NCI-H2029 treated with DMSO at 0.1 percent for 48 hours (cell line): Measurements from ENCODE around the gene CNOT2.
A peak's percentile ranks its signal among the peaks of the same experiment; 100 is the strongest.
"Not testable (repeated sequence)": the region's sequence is repeated elsewhere in the genome, so short reads cannot be mapped to it uniquely, and the experiment has no call there.

Experiments
- DNase-seq: peaks from one replicate; lab custom pipeline; 2025; lab: John Stamatoyannopoulos, UW

The CNOT2 gene

DNA sequence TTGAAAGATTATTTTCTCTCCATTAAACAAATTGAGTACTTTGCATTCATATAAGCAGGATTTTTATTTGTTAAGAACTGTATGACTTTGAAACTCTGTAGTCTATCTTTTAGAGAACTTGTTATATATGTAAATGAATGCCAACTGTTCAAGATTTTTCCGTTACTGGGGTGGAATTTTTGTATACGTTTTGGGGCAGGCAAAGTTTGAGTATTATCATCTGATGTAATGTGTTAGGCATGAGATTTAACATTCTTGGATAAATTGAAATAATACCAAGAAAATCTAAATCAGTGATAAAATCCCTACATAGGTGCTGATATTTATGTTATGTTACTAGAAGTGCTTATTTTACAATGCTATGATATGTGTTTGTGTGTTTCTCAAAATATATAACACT is 8.4 kb downstream of the CNOT2 start:
- no peak for DNase-seq

DNA sequence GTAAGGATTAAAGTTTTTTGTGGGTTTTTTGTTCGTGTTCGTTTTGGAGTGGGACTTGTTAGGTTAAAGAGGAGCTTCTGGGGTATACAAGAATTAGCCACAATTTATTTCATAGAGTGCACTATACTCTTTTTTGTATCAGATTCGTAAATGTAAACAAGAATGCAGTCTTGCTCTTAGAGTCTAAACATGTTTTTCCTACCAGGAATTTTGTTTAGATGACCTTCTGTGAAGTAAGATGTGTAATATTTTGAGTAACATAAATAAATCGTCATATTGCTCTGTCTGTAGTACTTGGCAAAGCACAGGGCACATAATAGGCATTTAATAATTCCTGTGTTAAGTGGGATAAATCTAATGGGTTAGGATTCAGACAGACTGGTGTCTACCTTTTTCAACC is 9.6 kb downstream of the CNOT2 start:
- no peak for DNase-seq

GRCh38 chr12:70254225-70254624 is 11.0 kb downstream of the CNOT2 start:
- no peak for DNase-seq

- no peak for DNase-seq
Measured at GRCh38 chr12:70254846-70255245, 11.6 kb downstream of the CNOT2 start.

DNA sequence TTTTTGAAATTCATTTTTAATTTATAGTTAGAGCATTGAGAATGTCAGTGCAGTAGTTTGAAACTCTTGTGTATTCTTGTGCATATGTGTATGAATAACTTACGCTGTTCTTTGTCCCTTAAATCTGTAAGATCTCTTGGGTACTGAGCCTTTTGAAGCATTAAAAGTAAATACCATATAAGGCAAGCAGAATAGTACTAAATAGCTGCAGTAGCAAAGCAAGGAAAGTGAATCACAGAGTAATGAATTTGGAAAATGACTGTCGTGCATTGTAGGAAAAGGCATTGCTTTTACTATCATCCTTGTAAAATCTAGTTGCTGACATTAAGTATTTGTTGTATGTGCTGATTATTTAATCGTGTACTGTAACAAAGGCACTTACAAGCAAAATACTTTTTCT is 12.1 kb downstream of the CNOT2 start:
- DNase-seq, result no peak

DNA sequence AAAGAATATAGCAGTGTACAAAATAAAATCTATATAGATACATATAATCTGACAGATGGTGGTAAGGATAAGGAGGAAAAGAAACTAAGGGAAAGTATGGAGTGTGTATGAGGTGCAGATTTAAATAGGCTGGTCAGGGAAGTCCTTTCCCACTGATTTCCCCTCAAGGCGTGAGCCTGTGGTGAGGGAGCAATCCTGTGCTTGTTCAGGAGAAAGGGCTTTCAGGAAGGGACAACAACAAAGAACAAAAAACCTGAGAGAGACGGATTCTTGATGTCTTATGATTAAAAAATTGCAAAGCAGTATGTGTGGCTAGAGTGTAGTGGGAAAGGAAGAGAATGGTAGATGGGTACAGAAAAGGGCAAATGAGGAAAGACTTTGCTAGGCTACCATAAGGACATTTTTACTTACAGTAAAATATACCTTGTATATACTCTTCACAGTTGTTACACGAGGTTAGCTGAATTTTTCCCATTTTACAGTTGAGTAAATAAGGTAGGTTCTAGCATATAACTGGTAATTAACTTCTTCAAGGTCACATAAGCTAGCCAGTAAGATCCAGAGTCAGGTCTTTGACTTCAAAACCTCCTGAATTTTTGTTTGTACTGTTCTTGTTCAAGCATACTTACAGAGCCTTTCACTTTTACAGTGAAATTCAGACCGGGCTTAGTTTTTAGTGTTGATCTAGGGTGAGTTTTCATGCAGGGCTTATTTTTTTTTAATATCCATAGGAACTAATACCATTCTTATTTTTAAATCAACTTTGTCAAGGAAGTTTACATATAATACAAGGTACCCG is 15.6 kb downstream of the CNOT2 start:
- DNase-seq, result no peak

DNA sequence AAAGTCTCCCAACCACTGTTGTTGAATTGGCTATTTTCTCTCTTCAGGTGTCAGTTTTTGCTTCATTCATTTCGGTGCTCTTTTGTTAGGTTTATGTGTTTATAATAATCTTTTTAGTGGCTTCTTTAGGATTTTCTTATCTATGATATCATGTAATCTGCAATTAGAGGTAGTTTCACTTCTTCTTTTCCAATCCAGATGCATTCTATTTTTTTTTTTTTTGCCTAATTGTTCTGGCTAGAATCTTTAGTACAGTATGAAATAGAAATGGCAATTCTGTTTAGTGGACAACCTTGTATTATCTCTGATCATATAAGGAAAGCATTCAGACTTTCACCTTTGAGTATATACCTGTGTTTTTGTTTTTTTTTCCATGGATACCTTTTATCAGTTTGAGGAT is 17.4 kb downstream of the CNOT2 start:
- no peak for DNase-seq

GRCh38 chr12:70264067-70264867 is 21.0 kb downstream of the CNOT2 start:
- no peak for DNase-seq

- DNase-seq, result no peak
Measured at GRCh38 chr12:70265132-70265531, 21.9 kb downstream of the CNOT2 start.

DNA sequence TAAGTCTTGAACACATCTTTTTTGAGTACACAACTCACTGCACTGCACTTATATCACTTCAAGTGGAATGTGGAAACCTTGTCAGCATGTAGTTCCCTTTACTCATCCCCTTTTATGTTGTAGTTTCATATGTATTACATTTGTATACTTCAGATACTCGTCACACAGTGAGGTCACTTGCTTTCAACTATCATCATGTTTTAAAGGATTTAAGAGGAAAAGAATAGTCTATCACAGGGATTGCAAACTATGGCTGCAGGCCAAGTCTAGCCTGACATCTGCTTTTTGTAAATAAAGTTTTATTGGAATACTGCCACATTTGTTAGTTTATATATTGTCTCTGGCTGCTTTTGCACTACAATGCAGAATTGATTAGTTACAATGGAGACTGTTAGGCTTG is 24.3 kb downstream of the CNOT2 start:
- peak; percentile 30 for DNase-seq

DNA sequence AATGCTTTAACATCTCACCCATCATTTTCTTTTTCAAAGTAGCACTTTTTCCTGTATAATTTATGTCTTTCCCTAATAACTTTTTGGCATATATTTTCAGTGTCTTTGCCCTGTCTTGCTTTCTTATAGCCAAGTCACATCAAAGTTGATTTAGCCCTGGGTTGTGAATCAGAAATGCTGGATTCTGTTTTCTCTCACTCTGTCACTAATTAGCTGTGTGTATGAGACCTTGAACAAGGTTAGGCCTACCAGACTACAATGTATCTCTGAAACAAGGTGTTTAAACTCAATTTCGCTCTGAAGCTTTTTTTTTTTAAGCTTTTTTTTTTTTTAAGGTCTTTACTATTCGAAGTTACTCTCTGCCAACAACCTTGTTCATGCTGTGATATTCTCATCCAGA is 25.7 kb downstream of the CNOT2 start:
- DNase-seq, result no peak

GRCh38 chr12:70270108-70270507 is 26.9 kb downstream of the CNOT2 start:
- no peak for DNase-seq

DNA sequence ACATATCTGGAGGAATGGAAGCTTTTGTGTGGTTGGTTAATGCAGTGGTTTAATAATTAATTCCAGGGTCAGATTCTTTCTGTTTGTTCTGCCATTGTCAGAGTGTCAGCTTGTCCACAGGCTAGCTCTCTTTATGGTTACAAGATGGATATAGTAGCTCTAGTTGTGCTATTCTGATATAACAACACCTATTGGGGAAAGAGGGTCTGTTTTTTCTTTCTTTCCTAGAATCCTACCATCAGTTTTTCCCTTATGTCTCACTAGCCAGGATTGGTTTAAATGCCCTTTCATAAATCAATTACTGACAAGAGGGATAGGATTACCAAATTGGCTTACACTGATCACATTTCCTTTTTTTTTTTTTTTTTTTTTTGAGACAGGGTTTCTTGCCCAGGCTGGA is 27.8 kb downstream of the CNOT2 start:
- no peak for DNase-seq

- no peak for DNase-seq
Measured at GRCh38 chr12:70272510-70272909, 29.3 kb downstream of the CNOT2 start.

DNA sequence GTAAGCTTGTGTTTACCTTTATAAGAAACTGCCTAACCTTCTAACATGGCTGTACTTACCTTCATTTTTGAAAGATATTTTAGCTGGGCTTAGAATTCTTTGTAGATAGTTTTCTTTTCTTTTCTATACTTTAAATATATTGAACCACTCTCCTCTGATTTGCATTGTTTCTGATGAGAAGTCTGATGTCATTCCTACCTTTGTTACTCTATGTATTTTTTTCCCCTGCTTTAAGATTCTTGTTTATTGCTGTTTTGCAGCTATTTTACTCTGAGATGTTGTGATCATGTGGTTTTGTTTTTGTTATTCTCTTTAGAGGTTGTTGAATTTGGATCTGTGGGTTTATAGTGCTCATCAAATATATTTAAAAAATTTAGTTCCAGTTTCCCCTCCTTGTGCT is 31.8 kb downstream of the CNOT2 start:
- DNase-seq, result no peak

DNA sequence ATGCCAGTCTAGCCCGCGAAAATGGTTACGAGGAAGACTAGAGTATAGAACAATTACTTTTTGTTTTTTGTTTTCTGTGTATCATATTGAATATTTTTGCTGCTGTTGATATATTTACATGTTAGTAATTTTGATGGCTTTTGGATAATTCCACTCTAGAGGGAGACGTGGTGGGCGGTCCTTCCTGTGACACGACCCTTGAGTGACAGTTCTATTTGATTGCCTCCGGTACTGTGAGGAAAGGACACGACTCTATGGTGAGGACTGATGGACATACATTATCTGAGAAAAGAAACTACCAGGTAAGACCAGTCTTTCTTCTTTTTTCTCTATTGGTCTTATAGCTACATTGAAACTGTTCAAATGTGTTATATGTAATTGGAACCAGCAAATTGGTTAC is 34.7 kb downstream of the CNOT2 start:
- DNase-seq, result no peak

GRCh38 chr12:70278945-70279344 is 35.7 kb downstream of the CNOT2 start:
- DNase-seq, result no peak

GRCh38 chr12:70283232-70283631 is 40.0 kb downstream of the CNOT2 start:
- no peak for DNase-seq

GRCh38 chr12:70288817-70289216 is 45.6 kb downstream of the CNOT2 start:
- DNase-seq, result no peak

DNA sequence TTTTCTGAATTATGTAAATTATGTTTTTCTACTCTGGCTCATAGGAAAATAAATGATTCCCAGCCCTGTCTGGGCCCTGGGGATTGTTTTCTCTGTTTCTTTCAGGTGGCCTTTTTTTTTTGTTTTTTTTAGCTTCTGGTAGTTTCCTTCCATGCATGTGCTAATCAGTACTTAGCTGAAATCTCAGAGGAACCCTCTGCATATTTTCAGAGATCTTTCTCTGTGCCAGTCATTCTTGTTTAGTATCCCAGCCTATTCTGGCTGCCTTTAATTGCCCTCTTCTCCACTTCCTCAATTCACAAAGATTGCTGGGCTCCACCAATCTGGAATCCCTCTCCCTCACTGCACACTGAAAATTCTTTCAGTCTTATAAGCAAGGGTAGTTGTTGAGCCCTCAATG is 46.9 kb downstream of the CNOT2 start:
- DNase-seq, result no peak

DNA sequence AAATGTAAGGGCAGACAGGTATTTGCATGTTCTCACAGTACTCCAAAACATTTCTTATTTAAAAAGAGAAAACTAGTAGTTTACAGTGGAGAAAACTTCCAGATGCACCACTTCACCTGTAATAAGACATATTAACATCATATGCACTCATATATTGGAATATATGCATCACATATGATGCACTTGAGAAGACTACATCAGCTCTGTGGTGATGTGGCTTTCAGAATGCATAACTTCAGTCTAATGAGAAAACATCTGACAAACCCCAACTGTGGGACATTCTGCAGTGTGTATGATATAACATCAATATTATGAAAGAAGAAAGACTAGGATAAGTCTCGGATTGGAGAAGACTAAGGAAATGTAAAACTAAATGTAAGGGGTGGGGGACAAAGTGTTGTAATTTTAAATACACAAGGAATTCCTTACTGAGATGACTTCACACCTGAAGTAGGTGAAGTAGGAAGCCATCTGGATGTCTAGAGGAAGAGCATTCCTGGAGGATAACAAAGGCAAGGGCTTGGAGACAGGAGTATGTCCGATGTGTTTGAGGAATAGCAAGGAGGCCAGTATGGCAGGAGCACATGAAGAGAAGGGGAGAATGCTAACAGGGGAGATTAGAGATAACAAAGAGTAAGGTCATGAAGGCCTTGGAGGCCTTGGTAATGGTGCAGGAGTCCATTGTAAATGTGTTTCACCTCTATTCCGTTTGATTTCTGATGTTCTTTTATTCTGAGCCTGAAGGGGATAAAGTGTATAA is 49.0 kb downstream of the CNOT2 start:
- no peak for DNase-seq

GRCh38 chr12:70304684-70305555 is 61.7 kb downstream of the CNOT2 start:
- DNase-seq, result not testable (repeated sequence)
